ENCODE results near the gene PTPRN2. TPM values are rescaled to one million over a fixed set of nuclear protein-coding genes. Genes with fewer than 3 reads are reported as not detected.

Gene PTPRN2
- total RNA-seq, 1 experiment from 2014 or later: 2.1 TPM

DNA sequence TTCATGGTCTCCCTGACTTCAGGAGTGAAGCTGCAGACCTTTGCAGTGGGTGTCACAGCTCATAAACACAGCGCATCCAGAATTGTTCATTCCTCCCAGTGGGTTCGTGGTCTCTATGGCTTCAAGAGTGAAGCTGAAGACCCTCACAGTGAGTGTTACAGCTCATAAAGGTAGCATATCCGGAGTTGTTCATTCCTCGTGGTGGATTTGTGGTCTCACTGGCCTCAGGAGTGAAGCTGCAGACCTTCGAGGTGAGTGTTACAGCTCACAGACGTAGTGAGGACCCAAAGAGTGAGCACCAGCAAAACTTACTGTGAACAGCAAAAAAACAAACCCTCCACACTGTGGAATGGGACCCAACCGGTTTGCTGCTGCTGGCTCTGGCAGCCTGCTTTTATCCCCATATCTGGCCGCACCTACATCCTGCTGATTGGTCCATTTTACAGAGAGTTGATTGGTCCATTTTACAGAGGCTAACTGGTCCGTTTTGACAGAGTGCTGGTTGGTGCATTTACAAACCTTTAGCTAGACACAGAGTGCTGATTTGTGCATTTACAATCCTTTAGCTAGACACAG lies 308.8 kb downstream of the PTPRN2 start (continued):
- TF ChIP-seq, protein P1, sequence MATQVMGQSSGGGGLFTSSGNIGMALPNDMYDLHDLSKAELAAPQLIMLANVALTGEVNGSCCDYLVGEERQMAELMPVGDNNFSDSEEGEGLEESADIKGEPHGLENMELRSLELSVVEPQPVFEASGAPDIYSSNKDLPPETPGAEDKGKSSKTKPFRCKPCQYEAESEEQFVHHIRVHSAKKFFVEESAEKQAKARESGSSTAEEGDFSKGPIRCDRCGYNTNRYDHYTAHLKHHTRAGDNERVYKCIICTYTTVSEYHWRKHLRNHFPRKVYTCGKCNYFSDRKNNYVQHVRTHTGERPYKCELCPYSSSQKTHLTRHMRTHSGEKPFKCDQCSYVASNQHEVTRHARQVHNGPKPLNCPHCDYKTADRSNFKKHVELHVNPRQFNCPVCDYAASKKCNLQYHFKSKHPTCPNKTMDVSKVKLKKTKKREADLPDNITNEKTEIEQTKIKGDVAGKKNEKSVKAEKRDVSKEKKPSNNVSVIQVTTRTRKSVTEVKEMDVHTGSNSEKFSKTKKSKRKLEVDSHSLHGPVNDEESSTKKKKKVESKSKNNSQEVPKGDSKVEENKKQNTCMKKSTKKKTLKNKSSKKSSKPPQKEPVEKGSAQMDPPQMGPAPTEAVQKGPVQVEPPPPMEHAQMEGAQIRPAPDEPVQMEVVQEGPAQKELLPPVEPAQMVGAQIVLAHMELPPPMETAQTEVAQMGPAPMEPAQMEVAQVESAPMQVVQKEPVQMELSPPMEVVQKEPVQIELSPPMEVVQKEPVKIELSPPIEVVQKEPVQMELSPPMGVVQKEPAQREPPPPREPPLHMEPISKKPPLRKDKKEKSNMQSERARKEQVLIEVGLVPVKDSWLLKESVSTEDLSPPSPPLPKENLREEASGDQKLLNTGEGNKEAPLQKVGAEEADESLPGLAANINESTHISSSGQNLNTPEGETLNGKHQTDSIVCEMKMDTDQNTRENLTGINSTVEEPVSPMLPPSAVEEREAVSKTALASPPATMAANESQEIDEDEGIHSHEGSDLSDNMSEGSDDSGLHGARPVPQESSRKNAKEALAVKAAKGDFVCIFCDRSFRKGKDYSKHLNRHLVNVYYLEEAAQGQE (IDR thresholded peaks at IDR 0.05; ENCODE audit: low read depth): no peak
- no peak for TF ChIP-seq CBX3 (IDR thresholded peaks at IDR 0.05; ENCODE audit: low read depth)
- TF ChIP-seq ZNF274 (IDR thresholded peaks at IDR 0.05; ENCODE audit: low read depth, low read length): no peak
- TF ChIP-seq JUND (IDR thresholded peaks at IDR 0.05): no peak
- no peak for TF ChIP-seq POLR2AphosphoS5 (IDR thresholded peaks at IDR 0.05; ENCODE audit: low read depth, low read length)
- no peak for TF ChIP-seq SRF (IDR thresholded peaks at IDR 0.05; ENCODE audit: low read depth)
- TF ChIP-seq EGR1 (IDR thresholded peaks at IDR 0.05; ENCODE audit: low read depth): no peak
- no peak for TF ChIP-seq FOSL1 (IDR thresholded peaks at IDR 0.05; ENCODE audit: low read depth)
- no peak for TF ChIP-seq POLR2A (IDR thresholded peaks at IDR 0.05; ENCODE audit: borderline replicate concordance, extremely low read depth, insufficient read depth, insufficient read length)

DNA sequence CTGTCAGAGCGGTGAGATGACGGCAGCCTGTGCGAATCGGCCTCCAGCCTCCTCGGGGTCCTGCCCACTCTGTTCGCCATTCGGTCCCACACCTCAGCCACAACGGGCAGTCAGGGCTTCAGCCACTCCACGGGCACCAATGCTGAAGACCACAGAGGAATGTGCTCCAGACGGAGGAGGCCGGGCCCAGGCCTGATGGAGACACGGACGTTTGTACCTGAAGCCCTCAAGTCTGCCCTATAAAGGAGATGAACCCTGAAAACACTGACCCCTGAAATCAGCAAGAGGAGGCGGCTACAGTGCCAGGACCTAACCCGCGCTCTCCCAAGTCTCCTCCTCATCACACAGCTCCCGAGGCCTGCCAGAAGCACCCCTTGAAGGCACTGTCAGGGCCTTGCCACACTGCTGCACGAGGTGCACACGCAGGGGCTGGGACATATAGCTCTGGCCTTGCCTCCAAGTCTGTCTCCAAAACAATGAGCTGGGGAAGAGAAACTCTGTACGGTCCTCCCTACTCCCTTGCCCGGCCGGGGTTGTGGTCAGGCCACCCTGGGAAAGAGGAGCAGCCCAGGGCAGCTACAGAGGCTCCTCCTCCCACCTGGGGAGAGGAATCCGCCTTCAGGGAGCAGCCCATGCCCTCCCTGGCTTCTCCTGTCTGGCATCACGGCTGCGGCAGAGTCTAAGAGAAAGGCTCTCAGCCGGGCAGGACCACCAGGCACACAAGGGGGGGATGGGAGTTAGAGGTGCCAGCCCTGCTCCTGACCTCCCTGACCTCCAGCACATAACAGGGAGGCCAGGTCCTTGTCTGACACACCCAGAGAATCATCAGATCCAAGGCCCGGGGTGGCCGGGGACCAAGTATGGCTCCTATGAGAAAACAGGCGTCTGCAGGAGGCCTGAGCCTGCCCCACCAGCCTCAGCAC lies 310.1 kb downstream of the PTPRN2 start:
- Histone ChIP-seq H3K79me2 (ENCODE audit: insufficient read depth, low read length) (no peaks in the 10 kb centered on the region), H3K4me3 (replicated peaks in 1 of 2; ENCODE audit: low read depth in 1 of 2, low read length in 2 of 2) (no peak overlapping the region), H3K36me3 (ENCODE audit: control insufficient read depth in 1 of 2, insufficient read depth in 2 of 2, low read length in 2 of 2) (no peaks in the 10 kb centered on the region), H3K4me2 (ENCODE audit: low read length) (no peak overlapping the region), H2AFZ (ENCODE audit: low read depth, low read length, poor library complexity, severe bottlenecking) (no peak overlapping the region), H3K27ac (ENCODE audit: low read depth, low read length) (no peak overlapping the region), H3K9me3 (ENCODE audit: control insufficient read depth in 1 of 2, insufficient read depth in 1 of 2, low read depth in 1 of 2, low read length in 2 of 2) (no peaks in the 10 kb centered on the region), H3K4me1 (ENCODE audit: control insufficient read depth in 1 of 2, insufficient read depth in 2 of 2, low read length in 2 of 2) (no peaks in the 10 kb centered on the region), H3K27me3 (ENCODE audit: insufficient read depth, low read length) (no peaks in the 10 kb centered on the region), H3K9ac (ENCODE audit: low read length) (no peak overlapping the region), H4K20me1 (ENCODE audit: insufficient read depth) (no peaks in the 10 kb centered on the region), H3K9me2 (ENCODE audit: insufficient read depth) (no peaks in the 10 kb centered on the region)
- ATAC-seq (no peak), DNase-seq (ENCODE audit: low read depth, low spot score) (no peak)
- intact Hi-C loops (cut with micrococcal nuclease): no loop called here
- ChIA-PET RAD21 (ENCODE audit: low non-redundant PET in 1 of 2, low total read pairs in 2 of 2, uncharacterized antibody in 2 of 2, unreplicated experiment in 2 of 2) (no interaction called here), POLR2A (no interaction called here), CTCF (no interaction called here)
- no TSS peak for BruUV-seq (replicated peaks)
- TF ChIP-seq SRF (IDR thresholded peaks at IDR 0.05; ENCODE audit: low read depth) (no peak), SP1 (IDR thresholded peaks at IDR 0.05; ENCODE audit: low read depth) (no peak), JUND (IDR thresholded peaks at IDR 0.05) (no peak), POLR2A (IDR thresholded peaks at IDR 0.05; ENCODE audit: borderline replicate concordance, extremely low read depth, insufficient read depth, insufficient read length) (no peak), ELF1 (IDR thresholded peaks at IDR 0.05; ENCODE audit: borderline replicate concordance, low read depth) (no peak), CBX3 (IDR thresholded peaks at IDR 0.05; ENCODE audit: low read depth) (no peak), POLR2AphosphoS5 (IDR thresholded peaks at IDR 0.05; ENCODE audit: low read depth, low read length) (no peak)
